Measurements from ENCODE around the gene CEBPZ.

Gene CEBPZ

GRCh38 chr2:37168217-37168981, 63.0 kb downstream of the CEBPZ start:
- peak; percentile 27 for DNase-seq

- DNase-seq = no peak
Measured at GRCh38 chr2:37167636-37168180, 63.7 kb downstream of the CEBPZ start.

- no peak for DNase-seq
Measured at GRCh38 chr2:37164757-37165156, 66.6 kb downstream of the CEBPZ start.

- peak; percentile 86 for DNase-seq
Measured at GRCh38 chr2:37156857-37157714, 74.3 kb downstream of the CEBPZ start, which contains the start of gene EIF2AK2. Gene EIF2AK2 (minus strand): TSS chr2:37156980. CDS start chr2:37147806, 9,174 bp downstream.

- DNase-seq = peak; percentile 31
Measured at GRCh38 chr2:37156071-37156856, 75.1 kb downstream of the CEBPZ start.

- DNase-seq = no peak
Measured at GRCh38 chr2:37154785-37155184, 76.6 kb downstream of the CEBPZ start.

- no peak for DNase-seq
Measured at GRCh38 chr2:37153224-37153623, 78.2 kb downstream of the CEBPZ start.
